ENCODE results near the gene FYB1.

FYB1 gene

GRCh38 chr5:39064450-39064849 lies 154.9 kb downstream of the FYB1 start:
- H3K27ac ChIP-seq: no peak overlapping the region
- no peak overlapping the region for H3K4me3 ChIP-seq (ENCODE audit: low read depth, low read length)
- no peaks in the 10 kb centered on the region for H3K27me3 ChIP-seq (ENCODE audit: insufficient read depth, low read depth, severe bottlenecking)
- TF ChIP-seq CTCF (IDR thresholded peaks at IDR 0.05; ENCODE audit: low read depth, low read length): no peak
- DNase-seq: no peak
- peaks cover 27% of the 10 kb centered on the region for H3K36me3 ChIP-seq
- peaks cover 3% of the 10 kb centered on the region for H3K9me3 ChIP-seq (ENCODE audit: severe bottlenecking)

- Histone ChIP-seq H3K9me3 (ENCODE audit: severe bottlenecking) (peaks cover 3% of the 10 kb centered on the region), H3K27me3 (ENCODE audit: insufficient read depth, low read depth, severe bottlenecking) (no peaks in the 10 kb centered on the region), H3K36me3 (peaks cover 15% of the 10 kb centered on the region), H3K4me3 (ENCODE audit: low read depth, low read length) (no peak overlapping the region), H3K27ac (no peak overlapping the region)
- DNase-seq: no peak
- TF ChIP-seq CTCF (IDR thresholded peaks at IDR 0.05; ENCODE audit: low read depth, low read length): no peak
Observed at GRCh38 chr5:39063037-39063436, 156.3 kb downstream of the FYB1 start.

DNA sequence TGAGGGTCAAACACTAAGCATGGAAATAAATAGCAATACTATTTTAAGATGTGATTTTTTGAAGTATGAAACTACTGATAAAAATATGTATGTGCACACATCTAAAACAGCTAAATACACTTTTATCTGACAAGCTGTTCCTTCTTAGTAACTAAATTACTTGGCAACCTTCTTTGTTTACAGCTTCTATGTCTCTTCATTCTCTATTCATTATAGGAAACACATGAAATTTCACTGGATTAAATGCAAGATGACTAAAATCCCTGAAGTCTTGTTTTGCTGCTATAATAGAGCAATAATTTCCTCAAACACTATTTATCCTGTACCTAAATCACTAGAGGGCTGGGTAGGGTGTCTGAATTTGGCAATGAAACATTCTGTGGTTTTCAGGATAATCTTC lies 156.8 kb downstream of the FYB1 start:
- H3K4me3 ChIP-seq (ENCODE audit: low read depth, low read length): no peak overlapping the region
- peaks cover 14% of the 10 kb centered on the region for H3K36me3 ChIP-seq
- TF ChIP-seq CTCF (IDR thresholded peaks at IDR 0.05; ENCODE audit: low read depth, low read length): no peak
- H3K27me3 ChIP-seq (ENCODE audit: insufficient read depth, low read depth, severe bottlenecking): no peaks in the 10 kb centered on the region
- DNase-seq: no peak
- H3K27ac ChIP-seq: no peak overlapping the region
- H3K9me3 ChIP-seq (ENCODE audit: severe bottlenecking): peaks cover 3% of the 10 kb centered on the region

DNA sequence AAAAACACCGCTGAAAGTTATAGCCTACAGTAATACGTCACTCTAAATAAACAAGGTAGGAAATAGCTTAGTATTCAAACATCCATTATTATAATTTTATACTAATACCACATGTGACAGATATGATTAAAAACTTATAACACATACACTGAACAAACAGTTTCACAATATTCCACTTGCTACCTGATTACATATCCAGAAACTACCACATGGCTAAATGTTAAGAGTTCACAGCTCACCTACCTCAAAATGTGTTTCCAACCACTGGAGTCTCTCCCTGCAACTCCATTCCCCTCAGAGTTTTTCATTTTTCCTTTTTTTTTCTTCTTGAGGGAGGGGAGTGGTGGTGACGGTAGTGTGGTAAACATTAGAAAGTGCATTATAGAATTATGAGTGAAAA lies 157.3 kb downstream of the FYB1 start:
- H3K4me3 ChIP-seq (ENCODE audit: low read depth, low read length): no peak overlapping the region
- H3K27me3 ChIP-seq (ENCODE audit: insufficient read depth, low read depth, severe bottlenecking): no peaks in the 10 kb centered on the region
- peaks cover 14% of the 10 kb centered on the region for H3K36me3 ChIP-seq
- peaks cover 3% of the 10 kb centered on the region for H3K9me3 ChIP-seq (ENCODE audit: severe bottlenecking)
- no peak overlapping the region for H3K27ac ChIP-seq
- DNase-seq: no peak
- no peak for TF ChIP-seq CTCF (IDR thresholded peaks at IDR 0.05; ENCODE audit: low read depth, low read length)

DNA sequence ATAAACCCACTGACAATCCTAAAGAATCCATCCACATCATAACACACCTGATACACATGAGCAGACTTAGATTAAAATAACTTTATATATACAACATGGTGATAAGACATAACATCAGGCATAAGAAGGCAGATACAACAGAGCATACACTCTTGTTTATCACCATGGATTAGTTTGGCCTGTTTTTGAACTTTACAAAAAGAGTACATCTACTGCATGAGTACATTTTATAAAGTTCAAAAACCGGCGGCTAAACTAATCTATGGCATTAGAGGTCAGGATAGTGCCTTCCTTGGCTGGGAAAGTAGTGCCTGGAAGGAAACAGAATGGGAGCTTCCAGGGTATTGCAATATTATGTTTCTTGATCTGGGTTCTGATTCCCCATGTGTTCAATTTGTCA lies 160.3 kb downstream of the FYB1 start:
- Histone ChIP-seq H3K27me3 (ENCODE audit: insufficient read depth, low read depth, severe bottlenecking) (no peaks in the 10 kb centered on the region), H3K4me3 (ENCODE audit: low read depth, low read length) (no peak overlapping the region), H3K9me3 (ENCODE audit: severe bottlenecking) (no peaks in the 10 kb centered on the region), H3K27ac (no peak overlapping the region), H3K36me3 (no peaks in the 10 kb centered on the region; the same call in none of the 2 replicates)
- DNase-seq: no peak
- no peak for TF ChIP-seq CTCF (IDR thresholded peaks at IDR 0.05; ENCODE audit: low read depth, low read length)

GRCh38 chr5:39058178-39058921 lies 161.0 kb downstream of the FYB1 start:
- DNase-seq: no peak
- TF ChIP-seq CTCF (IDR thresholded peaks at IDR 0.05; ENCODE audit: low read depth, low read length): no peak
- Histone ChIP-seq H3K9me3 (ENCODE audit: severe bottlenecking) (no peaks in the 10 kb centered on the region), H3K4me3 (ENCODE audit: low read depth, low read length) (no peak overlapping the region), H3K36me3 (no peaks in the 10 kb centered on the region; the same call in none of the 2 replicates), H3K27ac (no peak overlapping the region), H3K27me3 (ENCODE audit: insufficient read depth, low read depth, severe bottlenecking) (no peaks in the 10 kb centered on the region)
